Cardiac atrium fibroblast (primary cell): ENCODE data around the gene ABHD17C. TPM values are rescaled to one million over a fixed set of nuclear protein-coding genes. Genes with fewer than 3 reads are reported as not detected.

ENCODE experiments used
- total RNA-seq: library from RNA; depleted of rRNA; stranded (reverse); fragments of >200 nt; gene quantifications from 2 replicates; pipeline ENCODE4 v1.2.3, GENCODE V29; 2015

The ABHD17C gene
- total RNA-seq = 10.1 and 15.4 TPM in 2 replicates

GRCh38 chr15:80695099-80695910, at the start of gene ABHD17C:
Gene ABHD17C, plus strand, starts transcription at chr15:80695310. Its CDS starts 120 bp downstream, at chr15:80695430.

GRCh38 chr15:80778964-80779657, 84.0 kb downstream of the ABHD17C start, which contains the start of gene CEMIP:
Gene CEMIP, plus strand, starts transcription at chr15:80779370. Its CDS starts 94,510 bp downstream, at chr15:80873880.

Other genes starting within 250 kb of the ABHD17C start
- gene CEMIP, start 84.1 kb downstream of the ABHD17C start, total RNA-seq = 420 and 537 TPM in 2 replicates